CD4-positive, alpha-beta T cell treated with Interferon gamma for 1 hour (primary cell): ENCODE results near the gene CHMP1A.
"Not testable (repeated sequence)": the region's sequence is repeated elsewhere in the genome, so short reads cannot be mapped to it uniquely, and the experiment has no call there.

Experiments used
- DNase-seq: peaks from one replicate; pipeline ENCODE4 v3.0.0-alpha.2; 2020

The CHMP1A gene

GRCh38 chr16:89656435-89657121 is 930 bp downstream of the CHMP1A start:
- DNase-seq = no peak

GRCh38 chr16:89655062-89655643 is 2.4 kb downstream of the CHMP1A start:
- DNase-seq = no peak

GRCh38 chr16:89653656-89654295 is 3.7 kb downstream of the CHMP1A start:
- no peak for DNase-seq

GRCh38 chr16:89651584-89651983 is 5.9 kb downstream of the CHMP1A start:
- no peak for DNase-seq

GRCh38 chr16:89646906-89647305 is 10.6 kb downstream of the CHMP1A start:
- no peak for DNase-seq

DNA sequence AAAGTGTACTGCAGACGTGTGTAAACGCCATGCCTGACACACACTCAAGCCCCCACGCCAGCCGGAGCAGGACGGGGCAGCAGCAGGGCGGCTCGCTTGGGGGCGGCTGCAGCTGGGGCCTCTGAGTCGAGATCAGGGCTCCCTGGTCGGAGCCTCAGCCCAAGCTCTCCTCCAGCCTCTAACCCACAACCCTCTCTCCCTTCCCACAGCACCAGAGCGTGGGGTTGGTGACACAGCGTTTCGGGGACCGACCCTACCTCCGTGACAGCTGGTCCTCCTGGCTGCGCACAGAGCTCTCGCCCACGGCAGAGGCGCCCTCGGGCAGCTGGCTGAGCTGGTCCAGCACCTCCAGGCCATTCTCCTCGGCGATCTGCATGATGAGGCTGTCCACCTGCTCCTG is 11.2 kb downstream of the CHMP1A start:
- no peak for DNase-seq

- DNase-seq = no peak
Observed at GRCh38 chr16:89645122-89645521, 12.4 kb downstream of the CHMP1A start.

DNA sequence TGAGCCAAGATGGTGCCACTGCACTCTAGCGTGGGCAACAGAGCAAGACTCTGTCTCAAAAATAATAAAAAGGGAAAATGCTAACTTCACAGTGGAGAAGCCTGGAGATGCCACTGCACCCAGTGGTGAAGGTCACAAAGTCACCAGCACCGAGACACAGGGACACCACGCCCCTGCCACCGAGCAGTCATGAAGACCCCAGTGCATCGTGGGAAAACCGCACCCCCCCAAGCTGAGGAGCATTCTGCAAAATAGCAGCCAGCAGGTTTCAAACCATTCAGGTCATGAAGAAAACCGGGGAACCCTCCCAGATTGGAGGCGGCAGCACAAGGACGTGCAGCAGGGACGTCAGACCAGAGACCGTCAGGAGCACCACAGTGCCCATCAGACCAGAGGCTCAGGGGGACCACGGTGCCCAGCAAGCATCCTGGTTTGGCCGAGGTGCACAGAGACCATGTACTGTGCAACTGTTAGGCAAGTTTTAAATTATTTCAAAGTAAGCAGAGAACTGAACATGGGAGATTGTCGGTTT is 13.7 kb downstream of the CHMP1A start:
- no peak for DNase-seq

- DNase-seq = no peak
Observed at GRCh38 chr16:89642574-89642973, 14.9 kb downstream of the CHMP1A start.

- DNase-seq = no peak
Observed at GRCh38 chr16:89641458-89642119, 15.9 kb downstream of the CHMP1A start.

GRCh38 chr16:89639385-89639784 is 18.1 kb downstream of the CHMP1A start:
- no peak for DNase-seq

GRCh38 chr16:89638455-89638854 is 19.1 kb downstream of the CHMP1A start:
- no peak for DNase-seq

- no peak for DNase-seq
Observed at GRCh38 chr16:89637379-89637778, 20.1 kb downstream of the CHMP1A start.

- no peak for DNase-seq
Observed at GRCh38 chr16:89636663-89637062, 20.8 kb downstream of the CHMP1A start.

DNA sequence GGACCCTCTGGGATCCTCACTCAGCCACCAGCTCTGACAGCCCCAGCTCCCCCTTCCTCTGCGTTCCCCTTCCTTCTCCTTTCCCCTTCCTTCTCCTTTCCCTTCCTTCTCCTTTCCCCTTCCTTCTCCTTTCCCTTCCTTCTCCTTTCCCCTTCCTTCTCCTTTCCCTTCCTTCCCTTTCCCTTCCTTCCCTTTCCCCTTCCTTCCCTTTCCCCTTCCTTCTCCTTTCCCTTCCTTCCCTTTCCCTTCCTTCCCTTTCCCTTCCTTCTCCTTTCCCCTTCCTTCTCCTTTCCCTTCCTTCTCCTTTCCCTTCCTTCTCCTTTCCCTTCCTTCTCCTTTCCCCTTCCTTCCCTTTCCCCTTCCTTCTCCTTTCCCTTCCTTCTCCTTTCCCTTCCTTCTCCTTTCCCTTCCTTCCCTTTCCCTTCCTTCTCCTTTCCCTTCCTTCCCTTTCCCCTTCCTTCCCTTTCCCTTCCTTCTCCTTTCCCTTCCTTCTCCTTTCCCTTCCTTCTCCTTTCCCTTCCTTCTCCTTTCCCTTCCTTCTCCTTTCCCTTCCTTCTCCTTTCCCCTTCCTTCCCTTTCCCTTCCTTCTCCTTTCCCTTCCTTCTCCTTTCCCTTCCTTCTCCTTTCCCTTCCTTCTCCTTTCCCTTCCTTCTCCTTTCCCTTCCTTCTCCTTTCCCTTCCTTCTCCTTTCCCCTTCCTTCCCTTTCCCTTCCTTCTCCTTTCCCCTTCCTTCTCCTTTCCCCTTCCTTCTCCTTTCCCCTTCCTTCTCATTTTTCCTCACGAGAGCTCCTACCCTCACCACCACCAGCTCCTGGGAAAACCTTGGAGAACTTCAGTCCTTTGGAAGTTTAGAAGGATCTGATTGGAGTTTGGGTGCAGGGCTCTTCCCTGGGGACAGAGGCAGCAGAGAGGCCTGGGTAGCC is 22.8 kb downstream of the CHMP1A start:
- not testable (repeated sequence) for DNase-seq

DNA sequence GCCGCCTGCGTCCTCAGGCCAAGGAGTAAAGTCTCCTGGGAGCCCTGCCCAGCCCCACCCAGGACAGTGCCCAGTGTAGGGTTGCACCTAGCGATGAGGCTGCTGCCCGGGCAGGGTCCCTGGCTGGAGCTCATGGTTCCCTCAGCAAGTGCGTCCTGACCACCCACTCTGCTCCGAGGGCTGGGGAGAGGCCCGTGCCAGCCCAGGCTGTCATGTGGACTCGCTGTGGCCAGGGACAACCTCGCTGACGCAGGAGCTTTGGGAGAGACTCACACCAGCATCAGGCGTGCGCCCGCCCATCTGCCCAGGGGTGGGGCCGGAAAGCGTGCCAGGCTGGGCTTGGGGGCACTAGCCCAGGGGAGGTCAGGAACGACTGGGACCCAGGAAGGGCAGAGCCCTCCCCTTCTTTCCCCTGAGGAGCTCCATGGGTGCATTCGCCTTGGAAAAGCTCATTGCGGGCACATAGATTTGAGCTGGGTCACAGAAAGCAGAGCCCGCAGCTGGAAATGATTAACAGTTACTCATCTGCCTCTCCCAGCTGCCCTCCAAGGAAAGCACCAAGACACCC is 24.4 kb downstream of the CHMP1A start:
- DNase-seq = no peak

GRCh38 chr16:89629827-89630610 is 27.5 kb downstream of the CHMP1A start:
- no peak for DNase-seq

GRCh38 chr16:89624777-89625761 is 32.4 kb downstream of the CHMP1A start:
- no peak for DNase-seq

GRCh38 chr16:89623511-89624261 is 33.8 kb downstream of the CHMP1A start:
- no peak for DNase-seq
